Activated gamma-delta T cell treated with Interleukin-2 at 50 U/mL for 16 hours (primary cell): ENCODE measurements around the gene TSTD1.
A peak's percentile ranks its signal among the peaks of the same experiment; 100 is the strongest.
"Not testable (repeated sequence)": the region's sequence is repeated elsewhere in the genome, so short reads cannot be mapped to it uniquely, and the experiment has no call there.

Experiments used
- DNase-seq: peaks from one replicate; pipeline ENCODE4 v3.0.0-alpha.2; 2020

TSTD1 gene

DNA sequence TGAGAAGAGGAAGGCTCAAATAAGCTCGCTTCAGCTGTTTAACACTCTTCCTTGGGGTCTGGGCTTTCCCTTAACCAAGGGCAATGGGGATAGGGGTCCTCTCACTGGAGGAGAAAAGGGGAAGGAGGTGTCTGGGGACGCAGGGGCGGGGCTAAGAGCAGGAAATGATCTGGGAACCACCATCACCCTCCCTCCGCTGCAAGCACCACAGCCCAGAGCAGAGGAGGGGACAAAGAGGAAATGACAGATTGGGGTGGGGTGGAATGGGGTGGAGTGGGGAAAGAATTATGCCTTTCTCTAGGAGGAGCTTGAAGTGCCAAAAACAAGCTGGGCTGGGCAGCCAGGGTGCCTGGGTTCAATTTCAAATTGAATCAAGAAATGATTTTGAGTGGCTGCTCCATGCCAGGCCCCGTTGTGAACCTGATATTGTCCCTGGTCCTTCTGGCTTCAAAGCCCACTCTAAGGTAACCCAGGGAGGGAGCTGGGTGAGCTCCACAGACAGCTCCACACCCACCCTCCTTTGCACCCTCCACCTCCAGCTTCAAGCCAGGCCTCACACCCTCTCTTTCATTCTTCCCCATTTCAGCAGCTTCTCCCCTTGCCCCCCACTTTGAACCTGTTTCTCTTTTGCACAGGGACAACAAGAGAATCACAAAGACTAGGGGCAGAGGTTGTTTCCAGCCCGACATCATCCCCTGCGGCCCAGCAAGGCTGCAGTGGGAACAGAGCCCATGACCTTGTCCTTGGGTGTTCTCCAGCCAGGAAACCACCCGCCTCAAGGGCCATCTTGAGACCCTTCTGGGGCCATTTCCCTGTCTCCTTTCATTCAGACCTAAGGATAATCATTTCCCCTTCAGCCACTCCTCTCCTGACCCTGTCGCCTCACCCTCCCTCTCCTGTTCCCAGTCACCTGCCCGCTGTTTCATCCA, 29.8 kb upstream of the TSTD1 start:
- peak; percentile 77 for DNase-seq

DNA sequence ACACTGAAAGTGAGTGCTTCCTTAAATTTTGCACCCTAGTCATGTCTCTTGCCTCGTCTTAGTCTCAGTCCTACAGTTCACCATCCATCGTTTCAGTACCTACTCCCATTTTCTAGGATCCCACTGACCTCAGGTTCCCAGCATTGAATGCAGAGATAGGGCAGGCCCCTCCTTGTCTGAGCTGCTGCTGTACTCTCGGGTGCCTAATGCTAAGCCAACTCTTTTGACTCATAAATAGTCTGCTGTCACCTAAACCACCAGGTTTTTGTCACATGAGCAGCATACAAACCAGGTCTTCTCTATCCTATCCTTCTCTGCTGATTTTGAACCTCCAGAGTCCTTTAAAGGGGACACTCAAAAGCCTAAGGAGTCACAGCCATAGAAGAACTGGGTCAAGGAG, 27.9 kb upstream of the TSTD1 start:
- no peak for DNase-seq

DNA sequence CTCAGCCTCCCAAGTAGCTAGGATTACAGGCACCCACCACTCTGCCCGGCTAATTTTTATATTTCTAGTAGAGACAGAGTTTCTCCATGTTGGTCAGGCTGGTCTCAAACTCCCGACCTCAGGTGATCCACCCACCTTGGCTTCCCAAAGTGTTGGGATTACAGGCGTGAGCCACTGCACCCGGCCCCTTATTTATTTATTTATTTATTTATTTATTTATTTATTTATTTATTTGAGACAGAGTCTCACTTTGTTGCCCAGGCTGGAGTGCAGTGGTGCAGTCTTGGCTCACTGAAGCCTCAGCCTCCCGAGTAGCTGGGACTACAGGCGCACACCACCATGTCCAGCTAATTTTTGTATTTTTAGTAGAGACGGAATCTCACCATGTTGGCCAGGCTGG, 26.9 kb upstream of the TSTD1 start:
- DNase-seq = not testable (repeated sequence)

DNA sequence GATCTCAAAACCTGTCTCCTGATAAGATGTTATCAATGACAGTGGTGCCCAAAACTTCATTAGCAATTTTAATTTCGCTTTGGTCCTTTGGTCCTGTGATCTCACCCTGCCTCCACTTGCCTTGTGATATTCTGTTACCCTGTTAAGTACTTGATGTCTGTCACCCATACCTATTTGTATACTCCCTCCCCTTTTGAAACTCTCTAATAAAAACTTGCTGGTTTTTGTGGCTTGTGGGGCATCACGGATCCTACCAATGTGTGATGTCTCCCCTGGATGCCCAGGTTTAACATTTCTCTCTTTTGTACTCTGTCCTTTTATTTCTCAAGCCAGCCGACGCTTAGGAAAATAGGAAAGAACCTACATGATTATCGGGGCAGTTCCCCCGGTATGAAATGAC, 25.2 kb upstream of the TSTD1 start:
- DNase-seq = not testable (repeated sequence)

DNA sequence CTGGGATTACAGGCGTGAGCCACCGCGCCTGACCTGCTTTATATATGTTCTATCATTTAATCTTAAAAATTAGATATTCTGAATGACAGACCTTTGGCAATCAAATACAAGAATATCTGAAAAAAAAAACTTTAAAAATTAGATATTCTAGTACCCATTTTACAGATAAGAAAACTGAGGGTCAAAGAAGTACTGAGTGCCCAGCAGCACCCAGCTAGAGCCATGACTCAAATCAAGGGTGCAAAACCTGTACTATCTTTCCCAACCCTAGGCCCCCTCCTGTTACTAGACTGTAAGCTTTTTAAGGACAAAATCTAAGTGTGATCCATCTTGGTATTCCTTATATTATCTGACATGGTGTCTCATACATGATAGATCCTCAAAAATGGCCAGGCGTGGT, 22.7 kb upstream of the TSTD1 start:
- no peak for DNase-seq

DNA sequence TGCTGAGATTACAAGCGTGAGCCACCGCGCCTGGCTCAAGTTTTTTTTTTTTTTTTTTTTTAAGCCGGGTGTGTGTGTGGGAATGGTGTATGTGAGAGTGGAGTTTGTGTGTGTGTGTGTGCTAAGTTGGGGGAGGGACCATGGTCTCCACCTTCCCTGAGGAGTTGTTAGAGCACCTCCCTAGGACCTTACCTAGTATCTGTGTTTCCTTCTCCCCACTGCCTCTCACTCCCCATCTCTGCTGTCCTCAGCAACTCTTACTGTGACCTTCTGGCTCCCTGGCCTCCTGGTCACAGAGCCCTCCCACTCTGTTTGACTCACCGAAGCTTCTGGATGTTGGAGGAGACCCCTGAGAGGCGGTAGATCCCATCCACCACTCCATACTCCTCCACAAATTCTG, 20.5 kb upstream of the TSTD1 start:
- DNase-seq = no peak

DNA sequence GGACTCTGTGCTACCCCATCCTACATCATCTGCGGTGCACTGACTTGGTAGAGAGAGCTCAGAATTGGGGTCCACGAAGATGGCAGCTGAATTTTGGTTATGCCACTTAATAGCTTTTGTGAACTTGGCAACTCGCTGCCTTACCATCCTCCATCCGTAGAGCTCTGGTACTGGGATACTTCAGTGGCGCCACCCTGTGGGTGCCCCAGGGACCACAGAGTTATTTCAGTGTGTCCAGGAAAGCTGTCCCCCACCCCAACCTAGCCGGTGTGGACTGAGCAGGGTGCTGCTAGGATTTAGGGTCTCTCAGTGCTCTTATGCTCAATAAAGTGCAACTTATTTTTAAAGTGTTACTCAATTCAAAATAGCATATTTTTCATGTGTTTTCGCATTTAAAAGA, 16.0 kb upstream of the TSTD1 start:
- DNase-seq = no peak

DNA sequence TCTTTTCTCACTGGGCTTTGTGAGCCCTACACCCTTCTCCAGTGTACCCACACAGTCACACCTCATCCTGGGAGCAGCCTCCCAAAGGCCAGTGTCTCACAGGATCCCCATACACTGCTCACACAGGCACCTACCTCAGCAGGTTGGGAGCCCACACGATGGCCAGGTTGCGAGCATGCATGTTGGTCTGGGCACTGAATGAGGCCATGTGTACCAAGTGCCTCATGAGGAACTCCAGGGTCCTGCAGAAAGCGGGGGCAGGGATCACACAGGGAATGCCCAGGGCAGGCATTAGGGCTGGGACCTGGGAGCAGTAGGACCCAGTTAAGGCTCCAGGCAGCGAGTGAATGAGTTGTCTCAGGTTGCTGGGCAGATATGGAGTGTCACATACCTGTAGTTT, 15.5 kb upstream of the TSTD1 start:
- DNase-seq = no peak

DNA sequence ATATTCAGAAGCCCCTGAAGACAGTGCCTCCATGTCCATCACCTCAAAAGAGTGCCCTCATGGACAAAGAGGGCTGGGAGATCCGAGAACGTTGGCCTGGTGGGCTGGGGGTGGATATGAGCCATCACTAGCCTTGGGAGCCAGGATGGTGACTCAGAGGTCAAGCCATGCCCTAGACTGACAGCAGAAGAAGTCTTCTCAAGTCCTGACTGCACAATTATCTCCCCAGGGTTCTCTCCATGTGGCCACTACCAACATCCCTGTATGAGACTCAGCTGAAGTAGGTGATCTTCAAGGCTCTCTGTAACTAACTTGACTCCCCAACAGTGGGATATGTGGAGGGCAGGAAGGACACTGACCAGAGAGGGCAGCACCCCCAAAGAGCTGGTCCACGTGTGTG, 14.1 kb upstream of the TSTD1 start:
- no peak for DNase-seq

DNA sequence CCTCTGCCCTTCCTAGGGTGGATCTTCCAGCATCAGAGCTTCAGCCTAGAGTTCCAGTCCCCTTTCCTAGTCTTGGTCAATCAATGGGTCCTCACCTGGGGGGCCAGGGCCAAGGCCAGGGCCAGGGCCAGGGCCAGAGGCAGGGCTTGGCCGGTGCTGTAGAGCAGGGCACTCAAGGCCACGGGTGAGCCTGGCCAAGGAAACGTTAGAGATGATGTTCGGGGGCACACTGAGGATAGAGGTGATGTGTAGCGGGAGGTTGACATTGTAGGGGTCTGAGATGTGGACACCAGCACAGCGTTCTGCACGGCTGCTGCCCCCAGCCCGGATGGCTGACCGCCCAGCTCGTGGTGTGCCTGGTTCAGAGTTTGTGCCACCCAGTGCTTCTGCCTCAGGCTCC, 12.5 kb upstream of the TSTD1 start:
- DNase-seq = no peak

DNA sequence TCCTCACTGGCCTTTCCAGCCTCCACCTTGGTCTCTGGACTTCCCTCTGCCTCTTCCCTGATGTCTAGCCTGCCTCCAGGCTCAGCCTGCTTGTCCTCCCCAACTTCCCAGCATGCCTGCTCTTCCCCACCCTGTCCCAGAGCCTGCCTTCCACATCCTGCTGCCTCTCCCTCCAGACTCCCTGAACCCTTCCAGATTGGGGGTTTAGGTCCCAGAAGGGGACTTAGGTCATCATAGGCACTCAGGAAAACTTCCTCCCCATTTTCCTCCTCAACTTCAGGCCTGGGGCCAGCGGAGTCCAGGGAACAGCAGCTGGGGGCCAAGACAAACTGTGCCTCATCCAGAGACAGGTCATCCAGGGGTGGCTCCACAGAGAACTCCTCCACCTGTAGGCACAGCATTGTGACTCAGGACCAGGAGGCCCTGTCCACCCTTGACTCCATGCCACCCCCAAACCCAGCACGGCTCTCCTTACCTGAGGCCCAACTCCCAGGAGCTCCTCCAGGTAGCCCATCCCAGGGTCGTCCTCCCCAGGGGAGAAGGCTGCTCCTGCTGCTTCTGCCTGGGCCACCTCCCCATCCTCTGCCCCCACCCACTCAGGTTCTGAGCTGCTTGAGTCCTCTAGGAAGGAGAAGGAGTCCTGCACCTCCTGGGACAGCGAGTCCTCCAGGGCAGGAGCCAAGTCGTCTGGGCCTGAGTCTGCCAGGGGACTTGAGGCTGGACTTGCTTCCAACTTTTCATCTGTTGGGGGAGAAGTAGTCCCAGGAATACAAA, 10.4 kb upstream of the TSTD1 start:
- DNase-seq = no peak

DNA sequence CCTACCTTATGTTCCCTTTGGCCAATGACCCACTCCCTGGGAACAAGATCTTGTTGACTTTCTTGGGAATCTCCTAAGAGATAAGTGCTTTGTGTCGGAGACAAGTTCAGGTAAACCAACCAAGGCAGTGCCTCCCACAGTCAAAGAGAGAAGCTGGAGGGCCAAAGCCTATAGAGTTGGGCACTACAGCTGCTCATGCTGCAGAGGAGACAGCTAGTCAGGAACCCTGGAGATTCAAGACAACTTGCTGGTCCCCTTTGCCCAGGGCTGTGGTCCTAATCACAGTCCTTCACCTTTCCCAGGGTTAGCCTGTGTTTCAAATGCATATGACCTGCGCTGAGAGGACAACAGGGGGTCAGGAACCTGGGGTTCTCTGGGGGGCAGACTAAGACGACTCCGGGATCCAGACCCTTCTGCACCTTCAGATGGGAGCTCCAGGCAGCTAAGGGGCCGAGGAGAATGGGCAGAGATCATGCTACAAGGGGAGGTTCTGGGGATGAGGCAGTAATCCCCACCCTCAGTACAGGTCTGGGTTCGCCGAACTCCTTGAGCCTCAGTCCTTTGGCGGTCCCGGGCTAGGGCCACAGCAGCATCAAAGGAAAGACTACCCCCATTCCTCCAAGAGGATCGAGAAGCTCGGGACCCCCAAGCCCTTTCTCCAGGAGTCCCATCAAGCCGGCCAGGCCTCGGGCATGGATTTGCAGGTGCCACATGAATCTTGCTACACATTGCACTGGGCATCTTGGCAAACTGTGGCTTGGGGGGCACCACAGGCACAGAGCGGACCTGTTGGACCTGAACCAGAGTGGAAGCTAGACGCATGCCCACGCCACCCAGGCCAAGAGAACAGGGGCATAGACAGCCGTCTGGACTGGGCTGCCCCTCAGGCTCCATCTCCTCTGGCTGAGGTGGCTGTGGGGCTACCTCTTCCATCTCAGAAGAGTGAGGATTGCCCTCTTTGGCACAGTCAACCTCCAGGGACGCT, 9.0 kb upstream of the TSTD1 start:
- no peak for DNase-seq

DNA sequence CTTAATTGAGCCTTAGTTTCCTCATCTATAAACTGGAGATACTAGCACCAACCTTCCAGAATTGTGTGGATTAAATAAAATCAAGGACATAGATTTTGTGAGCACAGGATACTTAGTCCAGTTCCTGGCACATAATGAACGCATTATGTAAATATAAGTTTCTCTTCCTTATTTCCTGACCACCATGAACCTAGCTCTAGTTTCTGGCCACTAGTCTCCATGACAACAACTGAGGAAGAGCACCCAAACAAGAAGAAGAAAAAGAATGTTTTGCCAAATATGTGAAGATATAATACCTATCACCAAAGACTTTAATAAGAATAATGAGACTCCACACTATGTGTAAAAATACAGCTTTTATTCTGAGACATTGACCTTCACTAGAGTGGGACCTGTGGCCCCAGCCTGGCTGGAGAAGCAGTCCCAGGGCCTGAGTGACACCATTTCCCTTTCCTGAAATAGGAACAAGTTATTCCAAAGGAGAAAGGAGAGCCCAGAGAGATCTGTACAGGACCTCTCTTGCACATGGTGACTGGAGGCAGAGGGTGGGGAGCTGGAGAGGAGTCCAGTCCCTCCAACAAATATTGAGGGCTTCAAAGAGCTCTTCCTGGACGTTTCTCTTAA, 8.0 kb upstream of the TSTD1 start:
- no peak for DNase-seq

DNA sequence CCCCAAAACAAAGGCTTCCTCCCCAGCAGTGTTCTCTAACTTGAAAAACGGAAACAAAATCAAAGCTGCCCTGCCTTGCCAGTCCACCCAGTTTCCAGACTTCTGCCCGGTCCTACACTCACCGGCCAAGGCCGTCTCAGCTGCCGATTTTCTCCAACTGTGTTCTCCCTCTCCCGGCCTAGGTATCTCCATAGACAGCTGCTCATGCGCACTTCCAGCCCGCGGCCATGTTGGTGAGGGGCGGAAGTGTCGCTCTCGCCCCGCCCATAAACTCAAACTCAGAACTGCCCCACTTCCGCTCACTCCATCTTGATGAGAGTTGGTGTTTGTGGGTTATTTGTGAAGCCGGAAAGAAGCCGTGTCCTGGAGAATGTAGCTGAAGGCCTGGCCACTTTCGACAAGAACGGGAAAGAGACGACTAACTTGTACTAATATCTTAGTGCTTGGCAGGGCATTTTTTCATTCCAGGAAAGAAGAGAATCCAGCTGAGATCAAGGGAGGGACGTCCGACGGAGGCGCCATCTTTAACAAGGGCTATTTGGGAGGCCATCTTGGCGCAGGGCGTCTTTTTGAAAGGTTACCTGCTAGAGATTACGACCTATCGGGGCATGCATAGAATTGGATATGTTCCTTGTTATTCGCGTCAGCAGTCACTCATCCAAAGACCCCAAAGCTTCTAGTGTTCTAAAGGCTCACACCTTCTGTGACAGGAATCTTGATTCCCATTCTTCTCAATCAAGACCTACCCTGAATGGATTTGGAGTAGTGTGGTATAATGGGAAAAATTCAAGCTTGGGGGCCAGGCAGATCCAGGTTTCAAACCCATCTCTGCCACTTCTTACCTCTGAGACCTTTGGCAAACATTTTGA, 7.2 kb upstream of the TSTD1 start, which contains the start of gene USF1:
TSS of gene USF1 (minus strand) at position 242 of the 869 bp plus-strand sequence. CDS start 2,702 bp downstream, outside the sequence.
- peak; percentile 90 for DNase-seq

DNA sequence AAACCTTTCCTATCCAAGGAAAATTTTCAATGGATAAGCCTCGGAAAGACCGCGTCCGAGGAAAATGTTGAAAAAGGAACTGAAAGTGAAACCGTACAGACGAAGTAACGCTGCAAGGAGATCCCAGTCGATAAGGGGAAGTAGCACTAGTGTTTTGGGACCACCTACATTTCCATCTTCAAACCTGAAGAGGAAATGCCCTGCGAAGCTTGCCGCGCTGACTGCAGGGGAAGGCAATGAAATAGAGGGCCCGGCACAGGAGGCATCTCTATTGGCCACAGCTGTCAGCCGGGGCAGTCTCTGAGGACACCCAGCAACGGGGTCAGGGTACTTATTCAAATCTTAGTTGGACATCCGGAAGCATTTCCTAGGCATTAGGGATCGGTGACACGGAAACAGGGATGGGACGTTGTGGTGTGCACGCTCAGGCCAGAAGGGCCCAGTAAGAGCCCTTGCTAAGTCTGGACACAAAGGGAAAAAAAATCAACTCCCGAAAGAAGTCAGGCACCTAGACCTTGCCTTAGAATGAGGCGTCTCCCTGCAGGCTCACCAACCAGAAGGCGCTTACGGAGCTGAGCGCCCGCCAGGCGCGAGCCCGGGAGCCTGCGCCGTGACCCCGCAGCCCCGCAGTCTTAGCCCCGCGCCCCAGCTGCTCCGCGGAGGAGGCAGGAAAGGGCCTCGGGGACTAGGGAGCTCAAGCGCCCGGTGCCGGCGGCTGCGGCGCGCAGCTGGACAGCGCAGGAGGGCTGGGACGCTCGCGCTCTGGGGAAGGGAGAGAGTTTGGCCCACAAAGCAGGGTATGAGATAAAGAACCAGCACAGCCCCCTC, 6.4 kb upstream of the TSTD1 start:
- peak; percentile 51 for DNase-seq

DNA sequence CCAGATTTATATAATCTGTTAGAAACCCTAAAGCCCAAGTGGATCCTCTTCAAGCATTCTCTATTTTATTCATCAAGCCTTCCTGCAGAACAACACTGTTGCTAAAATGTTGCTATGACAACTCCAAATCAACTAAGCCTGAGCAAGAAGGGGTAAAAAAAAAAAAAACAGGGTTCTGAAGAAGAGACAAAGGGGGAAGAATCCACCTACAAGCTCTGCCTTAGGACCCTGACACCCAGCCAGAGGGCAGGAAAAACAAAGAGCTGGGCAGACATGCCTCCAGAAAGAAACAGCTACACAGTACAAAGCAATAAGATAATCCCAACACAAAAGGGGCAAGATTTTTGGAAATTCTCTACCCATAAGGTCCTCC, 5.8 kb upstream of the TSTD1 start:
- DNase-seq = no peak

DNA sequence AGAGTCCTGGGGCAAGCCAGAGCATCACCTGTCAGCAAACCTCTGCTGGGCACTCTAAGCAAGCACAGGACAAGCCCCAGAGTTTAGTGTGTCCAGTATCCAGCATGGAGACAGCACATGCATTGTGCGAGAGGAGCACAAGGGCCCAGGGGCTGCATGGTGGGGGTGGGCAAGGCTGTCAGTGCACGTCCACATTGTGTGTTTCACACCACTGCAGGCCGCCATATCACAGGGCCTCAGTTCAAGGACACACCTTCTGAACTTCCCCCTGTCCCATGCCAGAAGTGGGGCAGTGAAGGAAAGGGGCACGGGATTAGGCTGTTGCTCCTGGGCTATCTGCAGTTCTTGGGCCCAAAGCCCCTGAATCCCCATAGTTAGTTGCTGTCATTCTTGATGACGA, 782 bp upstream of the TSTD1 start:
- DNase-seq = no peak

DNA sequence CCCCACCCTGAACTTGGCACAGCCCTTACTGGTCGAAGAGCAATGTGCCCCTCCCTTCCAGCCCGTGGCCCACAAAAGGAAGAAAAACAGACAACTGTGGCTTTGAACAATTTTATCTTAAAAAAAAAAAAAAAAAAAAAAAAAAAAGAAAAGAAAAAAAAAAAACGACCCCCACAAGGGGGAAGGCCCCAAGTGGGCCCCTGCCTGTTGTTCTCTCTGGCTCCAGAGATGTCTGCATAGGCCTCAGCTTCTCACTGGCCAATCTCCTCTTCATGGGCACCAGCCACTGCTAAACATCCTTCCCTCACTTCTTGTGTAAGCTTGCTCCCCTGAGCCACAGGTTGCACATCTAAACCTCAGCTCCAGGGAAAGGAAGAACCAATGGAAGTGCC, 386 bp upstream of the TSTD1 start:
- DNase-seq = no peak

DNA sequence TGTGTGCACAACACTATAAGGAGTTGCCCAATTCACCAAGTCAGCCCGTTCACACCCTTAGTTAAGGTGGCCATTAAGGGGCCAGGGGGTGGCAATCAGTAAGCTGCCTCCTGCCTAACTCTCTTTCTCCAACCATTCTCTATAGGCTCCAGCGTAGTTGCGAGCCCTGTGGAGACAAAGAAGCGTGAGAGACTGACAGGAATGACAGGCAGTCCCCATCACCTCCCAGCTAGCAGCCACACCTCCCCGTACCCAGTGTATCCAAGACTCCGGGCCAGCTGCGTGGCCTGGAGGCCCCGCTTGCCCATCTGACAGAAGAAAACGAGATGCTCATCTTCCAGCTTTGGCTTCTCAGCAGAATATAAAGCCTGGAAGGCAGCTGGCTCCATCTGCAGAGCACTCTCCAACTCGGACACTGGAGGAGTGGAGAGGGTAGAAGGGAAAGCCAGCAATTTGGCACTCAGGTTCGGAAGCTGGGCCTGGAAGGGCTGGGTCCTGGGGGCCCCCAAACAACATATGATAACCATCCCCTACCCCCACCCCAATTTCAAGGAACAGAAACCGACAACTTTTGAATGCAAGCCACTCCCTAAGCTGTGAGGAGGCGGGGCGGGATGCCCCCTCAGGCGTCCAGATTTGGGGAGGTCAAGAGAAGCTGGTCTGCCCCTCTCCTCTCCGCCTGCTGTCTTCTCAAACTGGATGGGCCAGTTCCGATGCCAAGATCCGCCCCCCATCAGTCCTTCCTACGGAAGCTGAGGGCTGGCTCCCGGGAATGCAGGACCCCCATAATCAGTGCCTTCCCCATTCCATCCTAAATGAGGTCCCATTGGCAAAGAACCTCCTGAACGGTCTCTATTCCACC, 872 bp downstream of the TSTD1 start:
- no peak for DNase-seq
